Measurements from ENCODE around the gene RAB4B.

The RAB4B gene

DNA sequence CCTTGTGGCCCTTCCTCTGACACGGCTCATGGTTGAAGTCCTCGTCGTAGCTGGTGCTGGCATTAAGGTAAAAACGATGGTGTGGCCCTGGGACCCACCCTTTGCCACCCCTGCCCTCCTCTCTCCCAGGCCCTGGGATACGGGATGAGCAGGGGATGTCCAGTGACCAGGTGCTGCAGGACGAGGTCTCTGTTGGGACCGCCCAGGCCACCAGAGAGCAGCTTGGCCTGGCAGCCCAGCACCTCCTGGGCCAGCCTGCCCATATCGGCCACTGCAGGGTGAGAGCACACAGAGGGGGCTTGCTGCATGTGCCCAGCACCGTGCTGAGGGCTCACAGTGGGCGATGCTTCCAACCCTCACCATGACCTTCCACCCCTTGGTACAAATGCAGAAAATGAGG lies 34.1 kb upstream of the RAB4B start:
- H3K4me3 ChIP-seq (ENCODE audit: control insufficient read depth, low read depth, low read length): no peak overlapping the region
- TF ChIP-seq, protein P1, sequence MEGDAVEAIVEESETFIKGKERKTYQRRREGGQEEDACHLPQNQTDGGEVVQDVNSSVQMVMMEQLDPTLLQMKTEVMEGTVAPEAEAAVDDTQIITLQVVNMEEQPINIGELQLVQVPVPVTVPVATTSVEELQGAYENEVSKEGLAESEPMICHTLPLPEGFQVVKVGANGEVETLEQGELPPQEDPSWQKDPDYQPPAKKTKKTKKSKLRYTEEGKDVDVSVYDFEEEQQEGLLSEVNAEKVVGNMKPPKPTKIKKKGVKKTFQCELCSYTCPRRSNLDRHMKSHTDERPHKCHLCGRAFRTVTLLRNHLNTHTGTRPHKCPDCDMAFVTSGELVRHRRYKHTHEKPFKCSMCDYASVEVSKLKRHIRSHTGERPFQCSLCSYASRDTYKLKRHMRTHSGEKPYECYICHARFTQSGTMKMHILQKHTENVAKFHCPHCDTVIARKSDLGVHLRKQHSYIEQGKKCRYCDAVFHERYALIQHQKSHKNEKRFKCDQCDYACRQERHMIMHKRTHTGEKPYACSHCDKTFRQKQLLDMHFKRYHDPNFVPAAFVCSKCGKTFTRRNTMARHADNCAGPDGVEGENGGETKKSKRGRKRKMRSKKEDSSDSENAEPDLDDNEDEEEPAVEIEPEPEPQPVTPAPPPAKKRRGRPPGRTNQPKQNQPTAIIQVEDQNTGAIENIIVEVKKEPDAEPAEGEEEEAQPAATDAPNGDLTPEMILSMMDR (IDR thresholded peaks at IDR 0.05; ENCODE audit: control insufficient read depth, insufficient read depth, low read depth, low read length, missing control alignments): no peak
- DNase-seq (ENCODE audit: low read depth): no peak

GRCh38 chr19:40744554-40745401 lies 33.3 kb upstream of the RAB4B start:
- TF ChIP-seq, protein P1 (IDR thresholded peaks at IDR 0.05; ENCODE audit: control insufficient read depth, insufficient read depth, low read depth, low read length, missing control alignments): no peak
- H3K4me3 ChIP-seq (ENCODE audit: control insufficient read depth, low read depth, low read length): no peak overlapping the region
- DNase-seq (ENCODE audit: low read depth): no peak

GRCh38 chr19:40745402-40745780 lies 32.7 kb upstream of the RAB4B start:
- no peak for DNase-seq (ENCODE audit: low read depth)
- TF ChIP-seq, protein P1 (IDR thresholded peaks at IDR 0.05; ENCODE audit: control insufficient read depth, insufficient read depth, low read depth, low read length, missing control alignments): no peak
- H3K4me3 ChIP-seq (ENCODE audit: control insufficient read depth, low read depth, low read length): no peak overlapping the region

DNA sequence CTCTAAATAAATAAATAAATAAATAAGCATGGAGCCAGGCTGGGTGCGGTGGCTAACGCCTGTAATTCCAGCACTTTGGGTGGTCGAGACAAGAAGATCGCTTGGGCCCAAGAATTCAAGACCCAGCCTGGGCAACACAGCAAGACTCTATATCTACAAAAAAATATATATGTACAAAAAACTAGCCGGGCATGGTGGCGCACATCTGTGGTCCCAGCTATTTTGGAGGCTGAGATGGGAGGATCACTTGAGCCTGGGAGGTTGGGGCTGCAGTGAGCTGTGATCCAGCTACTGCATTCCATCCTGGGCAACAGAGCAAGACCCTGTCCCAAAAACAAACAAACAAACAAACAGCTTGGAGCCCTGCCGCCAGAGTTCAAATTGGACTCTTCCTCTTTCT lies 30.5 kb upstream of the RAB4B start:
- TF ChIP-seq, protein P1 (IDR thresholded peaks at IDR 0.05; ENCODE audit: control insufficient read depth, insufficient read depth, low read depth, low read length, missing control alignments): no peak
- H3K4me3 ChIP-seq (ENCODE audit: control insufficient read depth, low read depth, low read length): no peak overlapping the region

DNA sequence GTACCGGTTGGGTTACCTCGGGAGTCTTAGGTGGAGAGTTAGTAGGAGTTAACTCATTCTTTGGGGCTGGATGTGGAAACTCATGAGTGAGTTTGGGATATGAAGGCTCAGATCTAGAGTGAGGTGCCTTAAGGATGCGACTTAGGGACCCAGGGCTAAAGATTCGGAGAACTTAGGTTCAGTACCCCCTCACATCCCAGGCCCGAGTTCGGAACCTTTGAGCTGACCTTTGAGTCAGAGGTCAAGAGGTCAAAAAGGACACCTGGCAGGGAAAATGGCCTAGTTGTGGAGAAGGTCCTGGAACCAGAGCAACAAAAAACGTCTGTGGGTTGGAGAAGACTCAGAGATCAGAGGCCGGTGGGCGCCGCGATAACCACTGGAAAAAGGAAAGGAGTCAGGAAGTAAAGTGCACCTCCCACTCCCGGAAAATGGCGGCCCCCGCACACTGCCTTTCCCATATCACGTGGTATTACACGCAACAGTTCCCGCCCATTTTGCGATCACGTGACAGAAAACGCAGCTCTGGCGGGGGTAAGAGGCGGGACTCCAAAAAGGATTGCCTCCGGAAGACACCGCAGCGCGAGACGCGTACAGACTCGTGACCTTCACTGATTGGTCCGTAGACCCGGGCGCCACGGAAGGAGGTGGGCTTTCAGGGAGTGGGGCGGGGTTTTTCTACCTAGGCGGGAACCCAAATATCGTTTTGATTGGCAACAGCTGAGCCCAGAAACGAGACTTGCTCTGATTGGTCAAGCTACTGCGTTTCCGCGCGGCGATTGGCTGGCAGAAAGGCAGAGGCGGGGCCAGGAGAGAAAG lies 27.8 kb upstream of the RAB4B start, which contains the start of gene ACTMAP:
ACTMAP (minus strand) TSS at position 420 of the 816 bp plus-strand sequence. CDS start 674 bp downstream, outside the sequence.
- H3K4me3 ChIP-seq (ENCODE audit: control insufficient read depth, low read depth, low read length): peak within 1 kb of the TSS; percentile 61
- DNase-seq (ENCODE audit: low read depth): peak; percentile 99
- TF ChIP-seq, protein P1 (IDR thresholded peaks at IDR 0.05; ENCODE audit: control insufficient read depth, insufficient read depth, low read depth, low read length, missing control alignments): no peak

More for the DNA sequence above, 30.5 kb upstream of the RAB4B start:
- no peak for DNase-seq (ENCODE audit: low read depth)

GRCh38 chr19:40750874-40751537 lies 27.0 kb upstream of the RAB4B start, which contains the start of gene SNRPA:
Gene SNRPA (plus strand): TSS chr19:40751203. CDS start chr19:40751409, 206 bp downstream.
- DNase-seq (ENCODE audit: low read depth): peak; percentile 90
- H3K4me3 ChIP-seq (ENCODE audit: control insufficient read depth, low read depth, low read length): peak within 1 kb of the TSS; percentile 61
- TF ChIP-seq, protein P1 (IDR thresholded peaks at IDR 0.05; ENCODE audit: control insufficient read depth, insufficient read depth, low read depth, low read length, missing control alignments): no peak

Data from AG09309 (cell line).